Measurements from ENCODE around the gene FGF12.

- TF ChIP-seq CTCF (IDR thresholded peaks at IDR 0.05) = no peak; the same call in 1 of the 2 replicates
- TF ChIP-seq JUND (IDR thresholded peaks at IDR 0.05) = no peak
- TF ChIP-seq MXI1 (IDR thresholded peaks at IDR 0.05; ENCODE audit: low read depth, low read length) = no peak
- TF ChIP-seq EP300 (IDR thresholded peaks at IDR 0.05; ENCODE audit: borderline replicate concordance in 1 of 2, low read depth in 1 of 2, low read length in 1 of 2) = no peak
Measured at GRCh38 chr3:192514081-192514753, 213.1 kb downstream of the FGF12 start.
